Endometrial microvascular endothelial cells (primary cell): Measurements from ENCODE around the gene PTTG1. TPM values are rescaled to one million over a fixed set of nuclear protein-coding genes. Genes with fewer than 3 reads are reported as not detected.

ENCODE experiments used
- in situ Hi-C: cut with HindIII; loops from 2 replicates; pipeline ENCODE4 v1.10.0; 2017; ENCODE audit warnings: low sequenced_read_pairs, low pct_unique_long_range_greater_than_20kb; ENCODE audit errors: inconsistent ontology term
- total RNA-seq: library from RNA; depleted of rRNA; stranded (reverse); fragments of >200 nt; gene quantifications from one replicate; pipeline ENCODE4 v1.2.3, GENCODE V29; 2015; ENCODE audit errors: inconsistent ontology term

Gene PTTG1
- total RNA-seq, 1 donor from 2014 or later: 187 TPM

DNA sequence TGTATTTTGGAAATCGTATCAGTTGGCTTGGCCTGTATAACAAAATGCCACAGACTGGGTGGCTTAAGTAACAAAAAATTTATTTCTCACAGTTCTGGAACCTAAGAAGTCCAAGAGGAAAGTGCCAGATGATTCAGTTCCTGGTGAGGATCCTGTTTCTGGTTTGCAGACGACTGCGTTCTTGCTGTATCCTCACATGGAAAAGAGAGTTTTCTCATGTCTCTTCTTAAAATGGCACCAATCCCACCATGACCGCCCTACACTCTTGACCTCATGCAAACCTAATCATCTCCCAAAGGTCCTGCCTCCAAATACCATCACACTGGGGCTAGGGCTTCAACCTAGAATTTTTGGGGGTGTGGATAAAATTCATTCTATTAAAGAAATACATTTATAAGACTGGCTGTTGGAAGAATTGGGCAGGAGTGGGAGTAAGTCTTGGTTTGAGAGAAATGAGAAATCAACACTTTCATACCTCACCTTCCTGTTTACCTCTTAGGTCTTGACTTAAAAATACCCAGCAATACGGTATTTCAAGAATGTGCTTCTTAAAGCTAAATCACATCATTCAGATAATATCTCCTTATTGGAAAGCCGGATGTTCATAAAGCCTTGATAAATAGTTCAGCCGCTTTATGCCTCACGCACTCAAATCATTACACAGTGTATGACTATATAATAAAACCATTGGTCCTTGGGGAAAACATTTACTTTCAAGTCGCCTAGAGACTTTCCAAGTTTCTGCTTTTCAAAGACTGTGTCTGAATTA lies 28.7 kb downstream of the PTTG1 start:
- in situ Hi-C loops: no loop called here

- in situ Hi-C loops: no loop called here
These were observed 29.6 kb downstream of the PTTG1 start for GRCh38 chr5:160451281-160451680.

GRCh38 chr5:160452036-160452435 lies 30.4 kb downstream of the PTTG1 start:
- in situ Hi-C loops: no loop called here

DNA sequence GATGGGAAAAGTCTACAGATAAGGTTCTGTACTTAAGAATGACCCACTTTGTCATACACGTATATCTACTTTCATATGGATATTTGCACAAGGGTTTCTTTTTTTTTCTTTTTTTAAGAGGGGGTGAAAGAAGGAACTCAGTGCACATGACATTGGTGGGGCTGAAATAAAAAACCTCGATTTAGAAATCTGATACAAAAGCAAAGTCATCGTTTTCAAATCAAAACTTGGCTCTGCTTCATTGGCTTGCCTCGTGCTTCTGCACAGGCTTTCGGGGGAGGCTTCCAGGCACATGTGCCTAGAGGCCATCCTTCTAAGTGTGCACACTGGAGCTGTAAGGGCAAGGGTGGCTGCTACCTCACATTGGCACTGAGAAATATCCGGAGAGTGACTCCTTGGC lies 31.1 kb downstream of the PTTG1 start:
- in situ Hi-C loops: no loop called here

- in situ Hi-C loops: no loop called here
These were observed 32.1 kb downstream of the PTTG1 start for GRCh38 chr5:160453751-160454150.

DNA sequence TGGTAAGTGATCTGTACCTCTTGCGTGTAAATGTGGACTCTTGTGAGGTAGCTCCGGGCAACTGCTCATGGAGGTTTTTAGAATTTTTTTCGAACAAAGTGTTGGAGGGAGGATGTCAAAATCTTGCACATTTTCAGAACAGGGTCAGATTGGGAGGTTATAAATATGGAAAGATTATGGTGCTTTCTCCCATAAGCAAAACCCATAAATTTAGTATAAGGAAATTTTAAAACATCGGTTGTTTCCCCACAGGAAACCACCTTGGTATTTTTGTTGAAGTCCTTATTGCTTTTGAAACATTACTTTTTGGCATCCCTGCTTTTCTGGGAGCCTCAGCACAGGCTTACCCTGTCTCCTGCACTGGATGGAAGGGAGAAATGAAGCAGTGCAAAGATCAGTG lies 33.9 kb downstream of the PTTG1 start:
- in situ Hi-C loops: no loop called here

DNA sequence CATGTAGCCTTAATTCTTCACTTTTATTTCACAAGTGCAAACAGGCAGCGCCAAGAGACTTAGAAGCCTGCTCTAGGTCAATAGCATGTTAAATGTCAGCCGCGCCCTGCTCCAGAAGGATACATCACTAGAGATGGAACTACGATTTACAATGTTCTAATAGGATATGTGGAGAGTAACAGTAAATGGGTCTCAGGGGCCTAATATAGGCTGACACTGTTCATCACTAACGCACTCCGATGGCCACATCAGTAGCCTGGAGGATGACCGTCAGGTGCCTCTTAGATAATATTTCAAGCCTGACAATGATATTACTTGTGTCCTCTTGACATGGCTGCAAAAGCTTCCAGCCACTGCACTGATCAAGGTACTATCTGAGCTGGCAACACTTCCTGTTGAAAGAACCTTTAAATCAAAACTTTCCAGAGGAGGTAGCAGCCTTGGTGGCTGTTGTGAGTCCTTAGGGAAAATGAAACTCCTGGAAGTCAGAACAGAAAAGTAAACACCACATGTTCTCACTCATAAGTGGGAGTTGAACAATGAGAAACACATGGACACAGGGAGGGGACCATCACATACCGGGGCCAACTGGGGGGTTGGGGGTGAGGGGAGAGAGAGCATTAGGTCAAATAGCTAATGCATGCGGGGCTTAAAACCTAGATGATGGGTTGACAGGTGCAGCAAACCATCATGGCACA lies 35.0 kb downstream of the PTTG1 start:
- in situ Hi-C loops: no loop called here

DNA sequence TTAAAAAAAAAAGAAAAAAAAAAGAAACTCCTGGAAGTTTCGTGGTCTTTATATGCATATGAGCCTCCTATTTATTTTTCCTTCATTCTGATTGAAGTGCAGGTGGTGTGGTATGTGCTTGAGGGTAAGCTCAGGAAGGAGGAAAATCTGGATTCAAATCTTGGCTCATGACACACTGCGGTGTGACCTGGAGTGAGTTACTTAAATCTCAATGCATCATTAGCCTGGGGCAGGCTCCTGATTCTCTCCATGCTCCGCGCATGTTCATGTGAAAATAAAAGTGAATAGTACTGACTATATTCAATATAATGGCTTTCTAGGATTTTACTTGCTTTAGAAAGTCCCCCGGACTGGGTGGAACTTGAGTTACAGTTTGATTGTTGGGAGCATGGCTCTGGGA lies 35.6 kb downstream of the PTTG1 start:
- in situ Hi-C loops: no loop called here

GRCh38 chr5:160458806-160459800 lies 37.4 kb downstream of the PTTG1 start:
- in situ Hi-C loops: no loop called here

DNA sequence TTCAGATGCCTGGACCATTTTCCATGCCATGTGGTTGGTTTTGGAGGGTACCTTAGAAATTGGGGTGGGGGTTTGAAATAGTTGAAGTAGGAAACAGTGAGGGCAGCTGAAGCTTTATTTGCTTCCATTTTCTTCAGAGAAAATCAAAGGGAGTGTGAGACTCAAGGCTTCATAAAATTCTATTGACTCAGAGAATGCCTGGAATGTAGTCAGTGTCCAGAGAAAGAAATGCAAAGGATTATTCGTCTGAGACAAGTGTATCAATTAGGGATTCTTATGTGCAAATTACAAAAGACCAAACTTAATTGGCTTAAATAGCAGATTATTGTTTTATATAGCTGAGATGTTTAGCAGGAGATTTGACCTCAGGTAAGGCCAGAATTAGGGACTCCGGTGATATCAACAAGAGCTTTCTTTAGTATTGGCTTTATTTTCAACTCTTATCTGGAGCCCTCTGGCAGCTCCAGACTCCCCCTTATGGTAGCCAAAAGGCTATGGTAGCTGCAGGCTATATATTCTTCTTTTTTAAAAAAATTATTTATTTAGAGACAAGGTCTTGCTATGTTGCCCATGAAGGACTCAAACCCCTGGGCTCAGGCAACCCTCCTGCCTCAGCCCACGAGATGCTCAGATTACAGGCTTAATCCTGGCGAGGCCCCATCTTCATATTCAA lies 38.9 kb downstream of the PTTG1 start:
- in situ Hi-C loops: no loop called here

- in situ Hi-C loops: no loop called here
These were observed 39.7 kb downstream of the PTTG1 start for GRCh38 chr5:160461378-160461777.

DNA sequence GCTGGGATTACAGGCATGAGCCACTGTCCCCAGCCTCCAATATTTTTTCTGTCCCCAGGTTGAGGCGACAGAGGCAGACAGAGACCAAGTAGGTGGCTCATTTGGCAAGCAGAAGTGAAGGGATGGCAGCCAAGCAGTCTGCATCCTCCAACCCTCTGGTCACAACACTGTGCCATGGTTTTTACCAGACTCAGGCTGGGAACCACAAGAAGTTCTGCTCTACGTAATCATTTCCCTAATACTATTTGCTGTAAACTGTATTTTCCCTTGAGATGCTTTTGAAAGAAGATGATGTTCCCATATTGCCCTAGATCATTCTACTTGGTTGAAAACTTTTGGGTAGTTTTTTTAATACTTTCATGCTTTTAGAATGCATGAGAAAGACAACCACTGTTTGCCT lies 40.5 kb downstream of the PTTG1 start:
- in situ Hi-C loops: no loop called here

GRCh38 chr5:160463227-160463626 lies 41.6 kb downstream of the PTTG1 start:
- in situ Hi-C loops: no loop called here

DNA sequence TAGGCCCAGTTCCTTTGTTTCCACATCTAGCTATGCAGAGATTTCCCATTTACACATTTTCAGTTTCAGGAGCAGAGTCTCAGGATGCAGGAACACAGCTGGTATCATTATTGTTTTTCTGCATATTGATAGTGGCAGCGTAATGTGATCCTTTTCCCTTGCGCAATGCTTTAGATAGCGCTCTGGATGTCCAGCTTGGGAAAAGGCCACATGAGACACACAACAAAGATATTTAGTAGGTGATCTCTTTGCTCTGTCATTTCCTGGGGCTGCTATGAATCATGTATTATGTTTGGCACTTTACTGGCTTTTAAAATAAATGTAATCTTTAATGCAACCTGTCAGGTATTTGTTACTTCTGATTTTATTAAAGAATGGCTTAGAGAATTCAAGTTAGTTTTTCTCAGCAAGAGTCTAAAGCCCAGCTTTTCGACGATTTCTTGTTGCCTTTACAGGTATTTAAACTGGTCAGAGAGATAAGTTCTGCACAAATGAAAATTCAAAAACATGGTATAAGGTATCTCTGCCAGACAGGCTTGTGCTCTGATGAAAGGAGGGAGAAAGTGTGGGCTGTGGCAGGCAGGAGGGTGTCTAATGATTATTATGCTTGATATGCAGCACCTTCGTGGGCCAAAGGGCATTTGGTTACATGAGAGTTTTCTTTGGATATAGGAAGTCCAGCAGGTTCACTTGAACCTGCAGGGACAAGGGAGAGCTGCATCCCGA lies 42.2 kb downstream of the PTTG1 start:
- in situ Hi-C loops: no loop called here

DNA sequence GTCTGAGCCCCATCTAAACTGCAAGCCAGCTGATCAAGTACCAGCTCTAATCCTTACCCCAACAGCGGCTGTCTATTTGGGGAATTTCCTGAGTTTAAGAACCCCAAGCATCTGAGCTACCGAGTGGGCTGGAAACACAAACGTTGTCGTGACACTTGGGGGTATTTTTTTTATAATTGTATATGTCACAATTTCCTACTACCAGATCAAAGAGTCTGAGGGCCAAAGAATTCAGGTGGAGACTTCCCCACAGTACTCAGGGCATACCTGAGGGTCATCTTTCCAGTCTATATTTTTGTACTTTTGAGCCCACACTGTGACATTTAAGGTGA lies 42.8 kb downstream of the PTTG1 start:
- in situ Hi-C loops: no loop called here

DNA sequence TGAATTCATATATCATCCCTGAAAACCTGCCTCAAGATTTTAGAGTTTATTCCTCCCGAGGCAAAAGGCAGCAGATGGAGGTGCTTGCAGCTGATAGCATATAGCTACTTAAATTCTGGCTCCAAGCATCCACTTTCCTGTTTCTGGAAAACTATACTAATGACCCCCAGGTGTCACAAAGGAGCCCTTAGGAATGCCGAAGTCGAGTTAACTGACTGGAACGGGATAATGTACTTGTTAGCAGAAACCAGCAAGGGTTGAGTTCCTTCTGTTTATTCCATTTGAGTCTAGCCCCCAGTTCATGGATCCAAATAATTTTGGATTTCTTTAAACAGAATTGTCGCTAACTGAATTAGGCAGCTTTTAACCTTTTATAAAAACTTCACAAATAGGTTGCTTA lies 44.5 kb downstream of the PTTG1 start:
- in situ Hi-C loops: no loop called here

- in situ Hi-C loops: no loop called here
These were observed 45.4 kb downstream of the PTTG1 start for GRCh38 chr5:160466889-160467554.
